A549 (cell line): ENCODE data around the gene MEI1.

Source experiments
- CTCF ChIP-seq: fragments of >200 bp; sonication (Bioruptor Twin); formaldehyde crosslinking; IDR thresholded peaks from 3 replicates; pipeline ENCODE4 v1.5.1; 2016
- EHMT2 ChIP-seq: fragments of 200-600 bp; sonication (generic); IDR thresholded peaks from 2 replicates; pipeline ENCODE4 v1.6.1; 2016; ENCODE audit warnings: antibody characterized with exemption, low read depth, mild to moderate bottlenecking, moderate library complexity
- ESRRA ChIP-seq: fragments of 150-350 bp; IDR thresholded peaks from 2 replicates; pipeline ENCODE4 v1.6.1; 2014; ENCODE audit warnings: mild to moderate bottlenecking, low read length, borderline replicate concordance
- POLR2A ChIP-seq: IDR thresholded peaks from 2 replicates; pipeline ENCODE4 v1.6.1; 2012; ENCODE audit warnings: mild to moderate bottlenecking, low read length
- RAD21 ChIP-seq, 2 experiments: fragments of >200 bp in 1 of 2; sonication (Bioruptor Twin) in 1 of 2; formaldehyde crosslinking in 1 of 2; IDR thresholded peaks in 1 of 2; conservative IDR thresholded peaks in 1 of 2; 2 replicates in 1 of 2; 3 replicates in 1 of 2; pipeline ENCODE4 v1.6.1; 2012 to 2018; ENCODE audit warnings: inconsistent platforms in 1 of 2
- RCOR1 ChIP-seq: fragments of 150-350 bp; IDR thresholded peaks from 2 replicates; pipeline ENCODE4 v1.6.1; 2014; ENCODE audit warnings: antibody characterized with exemption, low read length, low read depth

GRCh38 chr22:41775976-41776375 lies 76.7 kb downstream of the MEI1 start:
- no peak for TF ChIP-seq POLR2A
- no peak for TF ChIP-seq RAD21 (conservative IDR thresholded peaks at IDR 0.05 in 1 of 2, IDR thresholded peaks at IDR 0.05 in 1 of 2)
- TF ChIP-seq CTCF, result no peak
- no peak for TF ChIP-seq RCOR1
- no peak for TF ChIP-seq ESRRA
- TF ChIP-seq EHMT2, result no peak
